CD4-positive, alpha-beta T cell (primary cell): ENCODE results near the gene SPTBN1. TPM values are rescaled to one million over a fixed set of nuclear protein-coding genes. Genes with fewer than 3 reads are reported as not detected.

Experiments
- ATAC-seq: fragments of 200-7000 bp; cut with Tn5 transposase; one replicate; pipeline ENCODE4 v1.10.0; 2022; ENCODE audit warnings: mild to moderate bottlenecking; ENCODE audit not compliant: poor library complexity
- CTCF ChIA-PET: fragments of 350-600 bp; sonication (Branson Sonifier 250); formaldehyde crosslinking; loops from one replicate; lab custom pipeline; 2021; ENCODE audit warnings: antibody characterized with exemption, inconsistent platforms; lab: Charles Lee
- POLR2A ChIA-PET: fragments of 350-600 bp; sonication (Branson Sonifier 250); formaldehyde crosslinking; loops from one replicate; lab custom pipeline; 2021; ENCODE audit warnings: antibody characterized with exemption, inconsistent platforms; lab: Charles Lee
- DNase-seq, 14 experiments: peaks; one replicate each; pipeline ENCODE4 v3.0.0-alpha.2; 2013 to 2020; ENCODE audit warnings: mixed read lengths in 2 of 14
- H3K27ac ChIP-seq, 2 donors: one replicate each; pipeline versions ENCODE4 v1.5.1 to v1.7.0; 2013; ENCODE audit warnings: low read length in 2 of 2, low read depth in 1 of 2, mild to moderate bottlenecking in 1 of 2
- H3K27me3 ChIP-seq, 2 experiments: 1 replicate in 1 of 2; 2 replicates in 1 of 2; pipeline versions ENCODE4 v1.6.1 to v1.7.0; 2013; ENCODE audit warnings: low read length in 2 of 2, control low read depth in 1 of 2, mild to moderate bottlenecking in 1 of 2, moderate library complexity in 1 of 2; ENCODE audit not compliant: insufficient read depth in 2 of 2, control insufficient read depth in 1 of 2
- H3K36me3 ChIP-seq: one replicate; pipeline ENCODE4 v1.6.1; 2013; ENCODE audit warnings: low read length, control low read depth; ENCODE audit not compliant: insufficient read depth
- H3K4me1 ChIP-seq: one replicate; pipeline ENCODE4 v1.6.1; 2013; ENCODE audit warnings: low read length, control low read depth; ENCODE audit not compliant: insufficient read depth
- H3K4me3 ChIP-seq: one replicate; pipeline ENCODE4 v1.5.1; 2013; ENCODE audit warnings: mild to moderate bottlenecking, low read length, moderate library complexity
- H3K9me3 ChIP-seq, 2 experiments: 1 replicate in 1 of 2; 2 replicates in 1 of 2; pipeline versions ENCODE4 v1.6.1 to v1.7.0; 2013; ENCODE audit warnings: low read length in 2 of 2, mild to moderate bottlenecking in 2 of 2, control low read depth in 1 of 2, moderate library complexity in 1 of 2; ENCODE audit not compliant: control insufficient read depth in 1 of 2, insufficient read depth in 1 of 2
- H3K27ac Mint-ChIP-seq: one replicate; pipeline ENCODE4 v1.8.0; 2020; ENCODE audit warnings: mixed read lengths
- H3K27me3 Mint-ChIP-seq: one replicate; pipeline ENCODE4 v1.8.0; 2021; ENCODE audit warnings: mixed read lengths
- H3K36me3 Mint-ChIP-seq: one replicate; pipeline ENCODE4 v1.8.0; 2021; ENCODE audit warnings: low read depth, mixed read lengths
- H3K4me1 Mint-ChIP-seq: one replicate; pipeline ENCODE4 v1.8.0; 2021; ENCODE audit warnings: low read depth, mixed read lengths
- H3K4me3 Mint-ChIP-seq: one replicate; pipeline ENCODE4 v1.8.0; 2020; ENCODE audit warnings: mild to moderate bottlenecking, mixed read lengths
- H3K9me3 Mint-ChIP-seq: one replicate; pipeline ENCODE4 v1.8.0; 2020; ENCODE audit warnings: mixed read lengths
- intact Hi-C, 2 experiments: fragments of 100-400 bp; cut with DNase I in 1 of 2; cut with micrococcal nuclease in 1 of 2; formaldehyde crosslinking; loops; one replicate each; pipeline versions ENCODE4 v1.15.1 to v1.9.0; 2023 to 2025; cut with DNase I, micrococcal nuclease
- total RNA-seq, 174 experiments: library from RNA in 2 of 174; stranded (reverse) in 2 of 174; gene quantifications; one replicate each; pipeline ENCODE4 v1.2.3 and lab custom pipeline; 2021 to 2026
- TF ChIP-seq, protein P1 (sequence below): fragments of 200-600 bp; IDR thresholded peaks from one replicate; pipeline ENCODE4 v1.8.0; 2022; ENCODE audit warnings: antibody characterized with exemption, mild to moderate bottlenecking

The SPTBN1 gene
- total RNA-seq, 2 experiments from 2014 or later = 156 to 166 TPM

DNA sequence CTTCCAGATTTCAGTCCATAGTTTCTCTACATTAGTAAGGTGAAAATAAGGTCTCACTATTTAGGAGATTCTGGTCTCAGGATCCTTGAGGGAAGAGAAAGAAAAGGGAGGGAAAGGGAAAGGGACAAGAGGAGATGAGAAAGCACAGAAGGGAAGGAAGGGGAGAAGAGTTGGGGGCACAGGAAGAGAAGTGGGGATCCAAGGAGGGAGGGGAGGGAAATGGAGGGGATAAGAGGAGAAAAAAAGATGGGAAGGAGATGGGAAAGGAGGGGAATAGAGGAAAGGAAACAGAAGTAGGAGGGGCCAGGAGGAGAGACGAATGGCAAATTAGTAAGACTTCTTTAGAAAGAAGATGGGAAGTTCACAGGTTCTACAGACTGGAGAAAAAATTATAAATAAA, 39.2 kb upstream of the SPTBN1 start:
- Mint-ChIP-seq H3K27me3 (peaks cover 14% of the 10 kb centered on the region), H3K4me3 (no peak overlapping the region), H3K36me3 (no peaks in the 10 kb centered on the region), H3K27ac (no peak overlapping the region), H3K9me3 (no peaks in the 10 kb centered on the region), H3K4me1 (peaks cover 6% of the 10 kb centered on the region)
- ATAC-seq (no peak), DNase-seq (no peak)
- no peaks in the 10 kb centered on the region for H3K27me3 ChIP-seq
- no peak overlapping the region for H3K27ac ChIP-seq
- intact Hi-C loops = no loop called here
- H3K4me1 ChIP-seq = peaks cover 2% of the 10 kb centered on the region
- no peaks in the 10 kb centered on the region for H3K36me3 ChIP-seq
- no peaks in the 10 kb centered on the region for H3K9me3 ChIP-seq
- TF ChIP-seq, protein P1, sequence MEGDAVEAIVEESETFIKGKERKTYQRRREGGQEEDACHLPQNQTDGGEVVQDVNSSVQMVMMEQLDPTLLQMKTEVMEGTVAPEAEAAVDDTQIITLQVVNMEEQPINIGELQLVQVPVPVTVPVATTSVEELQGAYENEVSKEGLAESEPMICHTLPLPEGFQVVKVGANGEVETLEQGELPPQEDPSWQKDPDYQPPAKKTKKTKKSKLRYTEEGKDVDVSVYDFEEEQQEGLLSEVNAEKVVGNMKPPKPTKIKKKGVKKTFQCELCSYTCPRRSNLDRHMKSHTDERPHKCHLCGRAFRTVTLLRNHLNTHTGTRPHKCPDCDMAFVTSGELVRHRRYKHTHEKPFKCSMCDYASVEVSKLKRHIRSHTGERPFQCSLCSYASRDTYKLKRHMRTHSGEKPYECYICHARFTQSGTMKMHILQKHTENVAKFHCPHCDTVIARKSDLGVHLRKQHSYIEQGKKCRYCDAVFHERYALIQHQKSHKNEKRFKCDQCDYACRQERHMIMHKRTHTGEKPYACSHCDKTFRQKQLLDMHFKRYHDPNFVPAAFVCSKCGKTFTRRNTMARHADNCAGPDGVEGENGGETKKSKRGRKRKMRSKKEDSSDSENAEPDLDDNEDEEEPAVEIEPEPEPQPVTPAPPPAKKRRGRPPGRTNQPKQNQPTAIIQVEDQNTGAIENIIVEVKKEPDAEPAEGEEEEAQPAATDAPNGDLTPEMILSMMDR = no peak
- POLR2A ChIA-PET = no interaction called here
- CTCF ChIA-PET = no interaction called here
- no peak overlapping the region for H3K4me3 ChIP-seq

DNA sequence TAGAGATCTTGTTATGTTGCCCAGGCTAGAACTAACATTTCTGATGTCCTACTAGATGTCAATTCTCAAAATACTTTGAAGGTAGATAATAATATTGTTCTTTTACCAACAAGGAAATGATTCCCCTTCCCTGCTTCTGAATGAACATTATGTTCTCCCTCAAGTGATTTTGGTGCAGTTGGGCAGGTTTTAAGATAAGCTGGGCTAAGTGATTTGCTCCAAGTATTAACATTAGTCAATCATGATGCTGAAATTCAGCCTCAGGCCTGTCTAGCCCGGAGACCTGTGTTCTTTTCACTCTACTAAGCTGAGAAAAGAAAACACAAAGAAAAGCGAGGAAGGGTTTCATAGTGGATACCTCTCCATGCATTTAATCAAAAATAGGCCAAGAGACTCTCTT, 38.5 kb upstream of the SPTBN1 start:
- H3K27ac ChIP-seq = no peak overlapping the region
- H3K27me3 ChIP-seq = no peaks in the 10 kb centered on the region
- intact Hi-C loops = no loop called here
- peaks cover 5% of the 10 kb centered on the region for H3K4me1 ChIP-seq
- no peak overlapping the region for H3K4me3 Mint-ChIP-seq
- CTCF ChIA-PET = no interaction called here
- H3K27ac Mint-ChIP-seq = no peak overlapping the region
- H3K4me1 Mint-ChIP-seq = peaks cover 9% of the 10 kb centered on the region
- peaks cover 3% of the 10 kb centered on the region for H3K9me3 Mint-ChIP-seq
- ATAC-seq (no peak), DNase-seq (no peak)
- H3K4me3 ChIP-seq = no peak overlapping the region
- H3K36me3 Mint-ChIP-seq = no peaks in the 10 kb centered on the region
- peaks cover 13% of the 10 kb centered on the region for H3K27me3 Mint-ChIP-seq
- POLR2A ChIA-PET = no interaction called here
- TF ChIP-seq, protein P1 = no peak
- H3K36me3 ChIP-seq = no peaks in the 10 kb centered on the region
- H3K9me3 ChIP-seq = no peaks in the 10 kb centered on the region

DNA sequence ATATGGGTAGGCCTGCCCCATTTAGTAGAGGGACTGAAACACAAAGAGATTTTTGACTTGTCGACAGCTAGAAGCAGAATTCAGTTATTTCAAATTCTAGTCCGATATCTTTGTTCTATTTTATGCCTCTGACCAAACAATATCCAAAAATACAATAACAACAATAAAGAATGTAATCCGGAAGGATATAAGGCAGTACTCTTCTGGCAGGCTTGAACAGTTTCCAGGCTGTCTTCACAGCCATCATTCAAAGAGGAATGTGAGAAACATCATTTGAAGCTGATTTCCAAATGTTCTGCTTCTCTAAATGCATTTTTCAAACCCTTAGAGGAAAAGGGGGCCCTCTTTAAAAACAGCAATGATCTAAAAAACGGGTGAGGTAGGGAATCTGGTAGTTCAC, 36.7 kb upstream of the SPTBN1 start:
- Histone ChIP-seq H3K4me1 (peaks cover 5% of the 10 kb centered on the region), H3K36me3 (no peaks in the 10 kb centered on the region), H3K27me3 (no peaks in the 10 kb centered on the region), H3K4me3 (no peak overlapping the region), H3K9me3 (no peaks in the 10 kb centered on the region), H3K27ac (no peak overlapping the region)
- ChIA-PET POLR2A (no interaction called here), CTCF (no interaction called here)
- no peak for ATAC-seq
- Mint-ChIP-seq H3K27me3 (peaks cover 13% of the 10 kb centered on the region), H3K4me1 (peaks cover 9% of the 10 kb centered on the region), H3K9me3 (peaks cover 3% of the 10 kb centered on the region), H3K36me3 (no peaks in the 10 kb centered on the region), H3K27ac (no peak overlapping the region), H3K4me3 (no peak overlapping the region)
- intact Hi-C loops = no loop called here
- DNase-seq = no peak
- TF ChIP-seq, protein P1 = no peak
